Panc1 (cell line): Measurements from ENCODE around the gene BARHL1. TPM values are rescaled to one million over a fixed set of nuclear protein-coding genes. Genes with fewer than 3 reads are reported as not detected.

Experiments
- ATAC-seq: fragments of 200-7000 bp; cut with Tn5 transposase; 2 replicates; pipeline ENCODE4 v1.9.1; 2020; ENCODE audit warnings: mild to moderate bottlenecking, moderate library complexity
- BruUV-seq: library from RNA; stranded (reverse); fragments of 400-500 nt; replicated peaks from 2 replicates; lab custom pipeline; 2021; lab: Mats Ljungman, UMichigan
- CTCF ChIA-PET: fragments of 300-600 bp; sonication (Branson Sonifier 250); formaldehyde crosslinking; loops from one replicate; lab custom pipeline; 2022; ENCODE audit warnings: antibody characterized with exemption; lab: Charles Lee
- POLR2A ChIA-PET: fragments of 300-600 bp; sonication (Branson Sonifier 250); formaldehyde crosslinking; loops from one replicate; lab custom pipeline; 2022; ENCODE audit warnings: antibody characterized with exemption; lab: Charles Lee
- DNase-seq: peaks from one replicate; pipeline ENCODE4 v3.0.0-alpha.2; 2010; ENCODE audit warnings: low read depth, low spot score
- H3K27ac ChIP-seq: 2 replicates; pipeline ENCODE4 v1.5.1; 2011; ENCODE audit warnings: mild to moderate bottlenecking, low read length, inconsistent platforms
- H3K27me3 ChIP-seq: fragments of 200-500 bp; sonication (Bioruptor generic); 2 replicates; pipeline ENCODE4 v1.6.0; 2014; ENCODE audit warnings: low read length, inconsistent platforms; ENCODE audit not compliant: control insufficient read depth, insufficient read depth
- H3K36me3 ChIP-seq: fragments of 200-500 bp; sonication (Bioruptor generic); 2 replicates; pipeline ENCODE4 v1.5.1; 2014; ENCODE audit warnings: inconsistent platforms, mild to moderate bottlenecking, low read length, moderate library complexity; ENCODE audit not compliant: control insufficient read depth, insufficient read depth
- H3K4me1 ChIP-seq: 2 replicates; pipeline ENCODE4 v1.5.1; 2011; ENCODE audit warnings: inconsistent platforms, mild to moderate bottlenecking, low read length, moderate library complexity; ENCODE audit not compliant: control insufficient read depth, insufficient read depth
- H3K4me3 ChIP-seq, 2 experiments: 2 replicates each; pipeline ENCODE4 v1.5.1; 2011 to 2012; ENCODE audit warnings: low read depth in 2 of 2, low read length in 2 of 2, mild to moderate bottlenecking in 2 of 2, inconsistent platforms in 1 of 2, moderate library complexity in 1 of 2
- H3K9me3 ChIP-seq: fragments of 200-500 bp; sonication (Bioruptor generic); 2 replicates; pipeline ENCODE4 v1.5.1; 2014; ENCODE audit warnings: low read depth, mild to moderate bottlenecking, inconsistent platforms, low read length, moderate library complexity; ENCODE audit not compliant: control insufficient read depth, insufficient read depth
- POLR2AphosphoS5 ChIP-seq: IDR thresholded peaks from 2 replicates; pipeline ENCODE4 v1.6.1; 2012; ENCODE audit warnings: mild to moderate bottlenecking, low read depth, low read length, moderate library complexity
- REST ChIP-seq, 2 experiments: IDR thresholded peaks; 2 replicates each; pipeline ENCODE4 v1.6.1; 2011 to 2012; ENCODE audit warnings: low read depth in 2 of 2, control low read depth in 1 of 2, low read length in 1 of 2, mild to moderate bottlenecking in 1 of 2, moderate library complexity in 1 of 2; ENCODE audit not compliant: insufficient read depth in 1 of 2
- SIN3A ChIP-seq: IDR thresholded peaks from 2 replicates; pipeline ENCODE4 v1.6.1; 2012; ENCODE audit warnings: low read depth, mild to moderate bottlenecking, low read length, moderate library complexity, borderline replicate concordance; ENCODE audit not compliant: insufficient read depth
- TCF7L2 ChIP-seq: IDR thresholded peaks from 2 replicates; pipeline ENCODE4 v1.6.1; 2011; ENCODE audit warnings: mild to moderate bottlenecking, low read depth, low read length, inconsistent platforms
- in situ Hi-C: cut with HindIII; loops from 2 replicates; pipeline ENCODE4 v1.10.0; 2016; ENCODE audit warnings: low sequenced_read_pairs, low pct_unique_long_range_greater_than_20kb
- intact Hi-C: fragments of 100-400 bp; cut with micrococcal nuclease; formaldehyde crosslinking; loops from one replicate; pipeline ENCODE4 v1.10.0; 2022; ENCODE audit not compliant: unreplicated experiment
- total RNA-seq: library from RNA; stranded (reverse); gene quantifications from one replicate; pipeline ENCODE4 v1.2.1, GENCODE V29; 2021; ENCODE audit not compliant: unreplicated experiment
- TF ChIP-seq, protein P1 (sequence below): fragments of 450-650 bp; IDR thresholded peaks from 2 replicates; pipeline ENCODE4 v1.5.1; 2017; ENCODE audit warnings: mild to moderate bottlenecking

Gene BARHL1
- total RNA-seq, 1 experiment from 2014 or later = not detected

- intact Hi-C loops (no loop called here), in situ Hi-C loops (no loop called here)
- BruUV-seq = no TSS peak
- Histone ChIP-seq H3K4me1 (no peaks in the 10 kb centered on the region), H3K36me3 (peaks cover 20% of the 10 kb centered on the region), H3K27me3 (no peaks in the 10 kb centered on the region), H3K27ac (no peak overlapping the region), H3K4me3 (no peak overlapping the region), H3K9me3 (no peaks in the 10 kb centered on the region)
- ChIA-PET CTCF (no interaction called here), POLR2A (interaction anchor here (0.6 kb wide), 1 partner anchor 81 kb away, joined by 3 read pairs; no protein-coding TSS in a partner anchor)
- DNase-seq (no peak), ATAC-seq (no peak)
- TF ChIP-seq, protein P1, sequence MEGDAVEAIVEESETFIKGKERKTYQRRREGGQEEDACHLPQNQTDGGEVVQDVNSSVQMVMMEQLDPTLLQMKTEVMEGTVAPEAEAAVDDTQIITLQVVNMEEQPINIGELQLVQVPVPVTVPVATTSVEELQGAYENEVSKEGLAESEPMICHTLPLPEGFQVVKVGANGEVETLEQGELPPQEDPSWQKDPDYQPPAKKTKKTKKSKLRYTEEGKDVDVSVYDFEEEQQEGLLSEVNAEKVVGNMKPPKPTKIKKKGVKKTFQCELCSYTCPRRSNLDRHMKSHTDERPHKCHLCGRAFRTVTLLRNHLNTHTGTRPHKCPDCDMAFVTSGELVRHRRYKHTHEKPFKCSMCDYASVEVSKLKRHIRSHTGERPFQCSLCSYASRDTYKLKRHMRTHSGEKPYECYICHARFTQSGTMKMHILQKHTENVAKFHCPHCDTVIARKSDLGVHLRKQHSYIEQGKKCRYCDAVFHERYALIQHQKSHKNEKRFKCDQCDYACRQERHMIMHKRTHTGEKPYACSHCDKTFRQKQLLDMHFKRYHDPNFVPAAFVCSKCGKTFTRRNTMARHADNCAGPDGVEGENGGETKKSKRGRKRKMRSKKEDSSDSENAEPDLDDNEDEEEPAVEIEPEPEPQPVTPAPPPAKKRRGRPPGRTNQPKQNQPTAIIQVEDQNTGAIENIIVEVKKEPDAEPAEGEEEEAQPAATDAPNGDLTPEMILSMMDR = no peak
- TF ChIP-seq POLR2AphosphoS5 = no peak
- TF ChIP-seq TCF7L2 = no peak
- no peak for TF ChIP-seq REST (IDR thresholded peaks at IDR 0.05; ENCODE audit: insufficient read depth in 1 of 2, low read depth in 2 of 2, low read length in 1 of 2)
- no peak for TF ChIP-seq SIN3A
These were observed 33.4 kb downstream of the BARHL1 start for GRCh38 chr9:132615774-132616173.

DNA sequence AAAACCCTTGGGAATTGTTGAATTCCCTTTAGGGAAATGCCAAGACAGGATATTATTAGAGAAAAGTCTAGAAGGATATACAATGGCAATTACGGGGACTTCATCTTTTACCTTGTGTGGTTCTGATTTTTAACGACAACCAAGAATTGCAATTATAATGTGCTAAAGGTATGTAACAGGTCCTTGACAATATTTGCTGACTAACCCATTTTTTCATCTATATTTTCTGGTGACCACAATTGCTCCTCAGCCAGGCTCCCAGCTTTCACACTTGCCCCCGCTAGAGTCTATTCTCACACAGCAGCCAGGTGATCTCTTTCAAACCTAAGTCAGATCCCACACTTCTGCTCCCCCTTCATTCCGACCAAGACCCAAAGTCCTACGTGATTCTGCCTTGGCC lies 34.3 kb downstream of the BARHL1 start:
- peaks cover 20% of the 10 kb centered on the region for H3K36me3 ChIP-seq
- ATAC-seq (no peak), DNase-seq (no peak)
- no peak for TF ChIP-seq SIN3A
- TF ChIP-seq, protein P1 = no peak
- TF ChIP-seq POLR2AphosphoS5 = no peak
- TF ChIP-seq REST (IDR thresholded peaks at IDR 0.05; ENCODE audit: insufficient read depth in 1 of 2, low read depth in 2 of 2, low read length in 1 of 2) = no peak
- ChIA-PET CTCF (no interaction called here), POLR2A (no interaction called here)
- in situ Hi-C loops (no loop called here), intact Hi-C loops (no loop called here)
- no TSS peak for BruUV-seq
- no peak overlapping the region for H3K27ac ChIP-seq
- H3K4me1 ChIP-seq = no peaks in the 10 kb centered on the region
- no peaks in the 10 kb centered on the region for H3K27me3 ChIP-seq
- H3K4me3 ChIP-seq = no peak overlapping the region
- no peaks in the 10 kb centered on the region for H3K9me3 ChIP-seq
